Measurements from ENCODE around the gene SCN3A. TPM values are rescaled to one million over a fixed set of nuclear protein-coding genes. Genes with fewer than 3 reads are reported as not detected.
A peak's percentile ranks its signal among the peaks of the same experiment; 100 is the strongest.

Gene SCN3A
- polyA plus RNA-seq = 1 to 10 TPM in 1 of 4 donors, under 1 TPM in 2, not detected in 1; 0.27 to 3.7 (median 0.60) TPM
- long read RNA-seq, donor 1 = 0 reads
- long read RNA-seq, donor 2 = 0 reads
- long read RNA-seq, donor 3, partial matches to known transcripts = 0 of 1 reads
- long read RNA-seq, donor 3, other reads (novel, unspliced or antisense) = 0 of 1 reads
- long read RNA-seq, donor 4 = 0 reads
- long read RNA-seq, donor 5 = 0 reads
- long read RNA-seq, donor 6 = 0 reads
- long read RNA-seq, donor 7 = 0 reads
- long read RNA-seq, donor 8 = 0 reads
- long read RNA-seq, donor 9 = 0 reads
- long read RNA-seq, donor 10, partial matches to known transcripts = 10 of 10 reads
- long read RNA-seq, donor 10, other reads (novel, unspliced or antisense) = 0 of 10 reads

DNA sequence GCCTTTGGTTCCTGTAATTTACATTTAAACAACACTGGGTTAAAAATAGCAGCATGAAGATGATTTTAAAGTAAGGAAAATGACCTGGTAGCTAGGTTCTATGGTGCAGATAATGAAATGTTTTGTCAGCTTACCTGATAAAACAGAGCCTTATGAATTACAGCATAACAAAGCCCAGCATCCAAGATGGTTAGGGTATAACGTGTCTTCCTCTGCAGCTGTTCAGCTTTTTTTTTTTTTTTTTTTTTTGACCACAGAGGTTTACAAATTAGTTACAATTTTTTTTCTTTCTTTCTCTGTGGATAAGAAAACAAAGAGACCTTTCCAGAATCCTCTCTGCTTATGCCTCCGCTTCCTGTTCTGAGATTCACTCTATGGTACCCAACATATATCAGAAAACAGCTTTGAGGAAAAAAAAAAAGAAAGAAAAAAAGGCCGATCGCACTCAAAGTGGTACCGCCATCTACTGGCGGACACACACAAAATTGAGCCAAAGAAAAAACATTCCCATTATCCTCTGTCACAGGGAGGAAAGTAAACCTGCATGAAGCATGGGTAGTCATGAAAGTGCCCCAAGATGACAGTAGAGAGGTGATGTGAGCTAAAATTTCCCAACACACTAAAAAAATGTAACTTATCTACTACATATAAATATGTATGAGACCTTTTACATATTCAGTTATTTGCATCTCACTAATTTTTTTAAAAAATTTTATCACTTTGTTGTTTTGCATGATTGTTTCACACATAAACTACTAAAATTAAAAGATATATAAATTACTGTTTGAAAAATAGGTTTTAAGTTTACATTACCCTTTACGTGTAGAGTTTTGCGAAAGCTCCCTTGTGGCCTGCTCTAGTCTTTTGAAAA is at the start of gene SCN3A:
Gene SCN3A, minus strand, starts transcription at position 362 of the 871 bp plus-strand sequence. CDS start 27,656 bp downstream, outside the sequence.
- WGBS, 3 donors = 20 to 23% (median 23%) methylated on average over 8 of the region's 8 CpGs
- no peaks in the 10 kb centered on the region for H3K9me3 ChIP-seq (ENCODE audit: control insufficient read depth in 2 of 2, insufficient read depth in 1 of 2, low read depth in 1 of 2, low read length in 1 of 2)
- H3K4me3 ChIP-seq (ENCODE audit: low read depth in 1 of 3, low read length in 3 of 3) = no peak within 1 kb of the TSS
- H3K36me3 ChIP-seq (ENCODE audit: control insufficient read depth in 3 of 3, insufficient read depth in 2 of 3, low read depth in 1 of 3, low read length in 3 of 3) = no peaks in the 10 kb centered on the region
- FAIRE-seq (no peak), DNase-seq (peak; percentile 28 to 67)
- no peak within 1 kb of the TSS for H3K27ac ChIP-seq (ENCODE audit: low read depth in 1 of 3, low read length in 2 of 3)
- H3K4me1 ChIP-seq (ENCODE audit: control insufficient read depth in 3 of 3, insufficient read depth in 2 of 3, low read depth in 1 of 3, low read length in 2 of 3) = no peaks in the 10 kb centered on the region
- H3K27me3 ChIP-seq (ENCODE audit: control insufficient read depth in 3 of 3, insufficient read depth in 3 of 3, low read length in 3 of 3) = no peaks in the 10 kb centered on the region

DNA sequence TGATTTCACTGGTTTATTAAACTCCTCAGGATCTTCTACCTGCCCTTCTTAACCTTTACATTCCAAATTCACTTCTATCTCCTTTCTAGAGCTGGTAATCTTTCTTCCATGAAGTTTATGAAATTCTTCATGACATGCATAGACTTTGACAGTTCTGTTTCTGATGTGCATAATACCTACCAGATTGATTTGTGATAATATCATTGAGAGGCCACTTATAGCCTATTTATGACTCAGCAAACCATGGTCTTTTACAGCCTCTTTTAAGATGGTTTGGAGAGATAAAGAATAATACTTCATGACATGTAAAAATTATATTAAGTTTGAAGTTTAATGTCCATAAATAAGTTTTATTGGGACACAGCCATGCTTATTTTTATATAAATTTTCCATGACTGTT is 49.3 kb upstream of the SCN3A start:
- no peak for FAIRE-seq
- Histone ChIP-seq H3K27me3 (ENCODE audit: control insufficient read depth in 3 of 3, insufficient read depth in 3 of 3, low read length in 3 of 3) (no peaks in the 10 kb centered on the region), H3K4me3 (ENCODE audit: low read depth in 1 of 3, low read length in 3 of 3) (no peak overlapping the region), H3K27ac (ENCODE audit: low read depth in 1 of 3, low read length in 2 of 3) (no peak overlapping the region), H3K9me3 (ENCODE audit: control insufficient read depth in 2 of 2, insufficient read depth in 1 of 2, low read depth in 1 of 2, low read length in 1 of 2) (no peaks in the 10 kb centered on the region), H3K36me3 (ENCODE audit: control insufficient read depth in 3 of 3, insufficient read depth in 2 of 3, low read depth in 1 of 3, low read length in 3 of 3) (no peaks in the 10 kb centered on the region), H3K4me1 (ENCODE audit: control insufficient read depth in 3 of 3, insufficient read depth in 2 of 3, low read depth in 1 of 3, low read length in 2 of 3) (no peaks in the 10 kb centered on the region)
- no peak for DNase-seq

GRCh38 chr2:165251366-165251765 is 47.5 kb upstream of the SCN3A start:
- Histone ChIP-seq H3K9me3 (ENCODE audit: control insufficient read depth in 2 of 2, insufficient read depth in 1 of 2, low read depth in 1 of 2, low read length in 1 of 2) (no peaks in the 10 kb centered on the region), H3K27me3 (ENCODE audit: control insufficient read depth in 3 of 3, insufficient read depth in 3 of 3, low read length in 3 of 3) (no peaks in the 10 kb centered on the region), H3K27ac (ENCODE audit: low read depth in 1 of 3, low read length in 2 of 3) (no peak overlapping the region), H3K4me1 (ENCODE audit: control insufficient read depth in 3 of 3, insufficient read depth in 2 of 3, low read depth in 1 of 3, low read length in 2 of 3) (no peaks in the 10 kb centered on the region), H3K36me3 (ENCODE audit: control insufficient read depth in 3 of 3, insufficient read depth in 2 of 3, low read depth in 1 of 3, low read length in 3 of 3) (no peaks in the 10 kb centered on the region), H3K4me3 (ENCODE audit: low read depth in 1 of 3, low read length in 3 of 3) (no peak overlapping the region)
- DNase-seq (no peak), FAIRE-seq (no peak)
- 71 to 74% (median 74%) methylated on average over 4 of the region's 4 CpGs for WGBS, 3 donors

- no peaks in the 10 kb centered on the region for H3K36me3 ChIP-seq (ENCODE audit: control insufficient read depth in 3 of 3, insufficient read depth in 2 of 3, low read depth in 1 of 3, low read length in 3 of 3)
- 42 to 60% (median 44%) methylated on average over 2 of the region's 2 CpGs for WGBS, 3 donors
- H3K4me1 ChIP-seq (ENCODE audit: control insufficient read depth in 3 of 3, insufficient read depth in 2 of 3, low read depth in 1 of 3, low read length in 2 of 3) = no peaks in the 10 kb centered on the region
- no peak overlapping the region for H3K27ac ChIP-seq (ENCODE audit: low read depth in 1 of 3, low read length in 2 of 3)
- FAIRE-seq = no peak
- no peaks in the 10 kb centered on the region for H3K9me3 ChIP-seq (ENCODE audit: control insufficient read depth in 2 of 2, insufficient read depth in 1 of 2, low read depth in 1 of 2, low read length in 1 of 2)
- no peaks in the 10 kb centered on the region for H3K27me3 ChIP-seq (ENCODE audit: control insufficient read depth in 3 of 3, insufficient read depth in 3 of 3, low read length in 3 of 3)
- DNase-seq = no peak
- no peak overlapping the region for H3K4me3 ChIP-seq (ENCODE audit: low read depth in 1 of 3, low read length in 3 of 3)
Measured at GRCh38 chr2:165248238-165248637, 44.4 kb upstream of the SCN3A start.

- FAIRE-seq (no peak), DNase-seq (no peak)
- Histone ChIP-seq H3K9me3 (ENCODE audit: control insufficient read depth in 2 of 2, insufficient read depth in 1 of 2, low read depth in 1 of 2, low read length in 1 of 2) (no peaks in the 10 kb centered on the region), H3K27me3 (ENCODE audit: control insufficient read depth in 3 of 3, insufficient read depth in 3 of 3, low read length in 3 of 3) (no peaks in the 10 kb centered on the region), H3K36me3 (ENCODE audit: control insufficient read depth in 3 of 3, insufficient read depth in 2 of 3, low read depth in 1 of 3, low read length in 3 of 3) (no peaks in the 10 kb centered on the region), H3K27ac (ENCODE audit: low read depth in 1 of 3, low read length in 2 of 3) (no peak overlapping the region), H3K4me1 (ENCODE audit: control insufficient read depth in 3 of 3, insufficient read depth in 2 of 3, low read depth in 1 of 3, low read length in 2 of 3) (no peaks in the 10 kb centered on the region), H3K4me3 (ENCODE audit: low read depth in 1 of 3, low read length in 3 of 3) (no peak overlapping the region)
- 34 to 37% (median 36%) methylated on average over 5 of the region's 5 CpGs for WGBS, 3 donors
Measured at GRCh38 chr2:165245081-165245793, 41.4 kb upstream of the SCN3A start.

DNA sequence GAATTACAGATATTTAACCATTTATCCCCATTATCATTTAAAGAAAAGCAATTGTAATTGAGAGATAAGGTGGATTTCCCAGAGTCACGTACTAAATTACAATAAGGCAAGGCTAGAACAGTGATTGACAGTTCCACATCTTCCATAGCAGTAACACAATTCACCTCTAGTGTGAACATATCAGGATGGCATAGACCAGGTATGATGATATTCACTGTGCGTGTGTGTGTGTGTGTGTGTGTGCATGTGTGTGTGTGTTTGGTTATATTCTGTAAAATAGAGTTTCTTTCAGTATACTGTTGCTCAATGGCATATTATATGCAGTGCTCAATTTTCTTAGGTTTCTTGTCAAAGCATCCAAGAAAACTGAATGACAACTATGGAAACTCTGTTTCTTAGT is 37.1 kb upstream of the SCN3A start:
- 61 to 79% (median 68%) methylated on average over 2 of the region's 2 CpGs for WGBS, 3 donors

GRCh38 chr2:165239856-165240515 is 36.1 kb upstream of the SCN3A start:
- FAIRE-seq (no peak), DNase-seq (no peak)
- no peaks in the 10 kb centered on the region for H3K4me1 ChIP-seq (ENCODE audit: control insufficient read depth in 3 of 3, insufficient read depth in 2 of 3, low read depth in 1 of 3, low read length in 2 of 3)
- no peaks in the 10 kb centered on the region for H3K36me3 ChIP-seq (ENCODE audit: control insufficient read depth in 3 of 3, insufficient read depth in 2 of 3, low read depth in 1 of 3, low read length in 3 of 3)
- WGBS, 3 donors = 33 to 59% (median 43%) methylated on average over 4 of the region's 4 CpGs
- no peaks in the 10 kb centered on the region for H3K9me3 ChIP-seq (ENCODE audit: control insufficient read depth in 2 of 2, insufficient read depth in 1 of 2, low read depth in 1 of 2, low read length in 1 of 2)
- no peaks in the 10 kb centered on the region for H3K27me3 ChIP-seq (ENCODE audit: control insufficient read depth in 3 of 3, insufficient read depth in 3 of 3, low read length in 3 of 3)
- no peak overlapping the region for H3K4me3 ChIP-seq (ENCODE audit: low read depth in 1 of 3, low read length in 3 of 3)
- H3K27ac ChIP-seq (ENCODE audit: low read depth in 1 of 3, low read length in 2 of 3) = no peak overlapping the region

More for the DNA sequence above, 37.1 kb upstream of the SCN3A start:
- Histone ChIP-seq H3K4me1 (ENCODE audit: control insufficient read depth in 3 of 3, insufficient read depth in 2 of 3, low read depth in 1 of 3, low read length in 2 of 3) (no peaks in the 10 kb centered on the region), H3K9me3 (ENCODE audit: control insufficient read depth in 2 of 2, insufficient read depth in 1 of 2, low read depth in 1 of 2, low read length in 1 of 2) (no peaks in the 10 kb centered on the region), H3K27me3 (ENCODE audit: control insufficient read depth in 3 of 3, insufficient read depth in 3 of 3, low read length in 3 of 3) (no peaks in the 10 kb centered on the region), H3K36me3 (ENCODE audit: control insufficient read depth in 3 of 3, insufficient read depth in 2 of 3, low read depth in 1 of 3, low read length in 3 of 3) (no peaks in the 10 kb centered on the region), H3K4me3 (ENCODE audit: low read depth in 1 of 3, low read length in 3 of 3) (no peak overlapping the region), H3K27ac (ENCODE audit: low read depth in 1 of 3, low read length in 2 of 3) (no peak overlapping the region)
- FAIRE-seq (no peak), DNase-seq (no peak)

DNA sequence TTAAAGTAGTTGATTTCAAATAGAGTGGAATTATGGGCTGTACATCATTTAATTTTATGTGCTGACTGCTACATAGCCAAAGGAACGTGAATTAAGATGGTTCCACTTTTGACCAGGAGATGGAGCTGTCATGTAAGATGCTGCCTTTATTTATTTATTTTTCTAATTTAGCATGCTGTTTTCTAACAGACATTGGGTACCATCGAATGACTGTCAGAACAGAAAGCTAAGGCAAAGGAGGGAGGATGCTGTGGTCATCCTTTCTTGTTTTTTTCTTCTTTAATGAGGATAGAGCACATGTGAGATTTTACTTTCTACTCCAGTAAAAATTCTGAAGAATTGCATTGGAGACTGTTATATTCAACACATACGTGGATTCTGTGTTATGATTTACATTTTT is 35.4 kb upstream of the SCN3A start, which contains the start of gene SCN2A:
Gene SCN2A, plus strand, starts transcription at position 185 of the 400 bp plus-strand sequence. CDS start 56,410 bp downstream, outside the sequence.
- H3K4me1 ChIP-seq (ENCODE audit: control insufficient read depth in 3 of 3, insufficient read depth in 2 of 3, low read depth in 1 of 3, low read length in 2 of 3) = no peaks in the 10 kb centered on the region
- no peaks in the 10 kb centered on the region for H3K27me3 ChIP-seq (ENCODE audit: control insufficient read depth in 3 of 3, insufficient read depth in 3 of 3, low read length in 3 of 3)
- H3K9me3 ChIP-seq (ENCODE audit: control insufficient read depth in 2 of 2, insufficient read depth in 1 of 2, low read depth in 1 of 2, low read length in 1 of 2) = no peaks in the 10 kb centered on the region
- FAIRE-seq (no peak), DNase-seq (peak; percentile 20 to 47)
- no peak within 1 kb of the TSS for H3K27ac ChIP-seq (ENCODE audit: low read depth in 1 of 3, low read length in 2 of 3)
- no peaks in the 10 kb centered on the region for H3K36me3 ChIP-seq (ENCODE audit: control insufficient read depth in 3 of 3, insufficient read depth in 2 of 3, low read depth in 1 of 3, low read length in 3 of 3)
- WGBS, 3 donors = 21 to 28% (median 21%) methylated on average over 3 of the region's 3 CpGs
- no peak within 1 kb of the TSS for H3K4me3 ChIP-seq (ENCODE audit: low read depth in 1 of 3, low read length in 3 of 3)
